ENCODE results near the gene GNAS.

The GNAS gene

GRCh38 chr20:58854638-58855471 is 2.3 kb downstream of the GNAS start:
- no peak for DNase-seq (ENCODE audit: low spot score)

- no peak for DNase-seq (ENCODE audit: low spot score)
Measured at GRCh38 chr20:58855506-58856389, 3.2 kb downstream of the GNAS start.

- DNase-seq (ENCODE audit: low spot score): no peak
Measured at GRCh38 chr20:58863044-58863790, 10.7 kb downstream of the GNAS start.

- DNase-seq (ENCODE audit: low spot score): no peak
Measured at GRCh38 chr20:58864346-58864745, 11.8 kb downstream of the GNAS start.

- DNase-seq (ENCODE audit: low spot score): no peak
Measured at GRCh38 chr20:58865843-58866242, 13.3 kb downstream of the GNAS start.

GRCh38 chr20:58867211-58867610 is 14.7 kb downstream of the GNAS start:
- DNase-seq (ENCODE audit: low spot score): no peak

- DNase-seq (ENCODE audit: low spot score): no peak
Measured at GRCh38 chr20:58868795-58869194, 16.3 kb downstream of the GNAS start.

- no peak for DNase-seq (ENCODE audit: low spot score)
Measured at GRCh38 chr20:58869662-58870227, 17.2 kb downstream of the GNAS start.

GRCh38 chr20:58870293-58871014 is 17.9 kb downstream of the GNAS start:
- peak; percentile 81 for DNase-seq (ENCODE audit: low spot score)

- no peak for DNase-seq (ENCODE audit: low spot score)
Measured at GRCh38 chr20:58871533-58872102, 19.1 kb downstream of the GNAS start.

- no peak for DNase-seq (ENCODE audit: low spot score)
Measured at GRCh38 chr20:58874469-58874868, 22.0 kb downstream of the GNAS start.

GRCh38 chr20:58875111-58875510 is 22.6 kb downstream of the GNAS start:
- DNase-seq (ENCODE audit: low spot score): no peak

- DNase-seq (ENCODE audit: low spot score): no peak
Measured at GRCh38 chr20:58875541-58876134, 23.1 kb downstream of the GNAS start.

GRCh38 chr20:58876437-58876836 is 23.9 kb downstream of the GNAS start:
- no peak for DNase-seq (ENCODE audit: low spot score)

- no peak for DNase-seq (ENCODE audit: low spot score)
Measured at GRCh38 chr20:58877050-58877975, 24.8 kb downstream of the GNAS start.

GRCh38 chr20:58877976-58878360 is 25.5 kb downstream of the GNAS start:
- no peak for DNase-seq (ENCODE audit: low spot score)

- DNase-seq (ENCODE audit: low spot score): no peak
Measured at GRCh38 chr20:58878399-58878798, 25.9 kb downstream of the GNAS start.

- DNase-seq (ENCODE audit: low spot score): no peak
Measured at GRCh38 chr20:58880441-58880840, 27.9 kb downstream of the GNAS start.

- no peak for DNase-seq (ENCODE audit: low spot score)
Measured at GRCh38 chr20:58880994-58881752, 28.7 kb downstream of the GNAS start.
